GM18907 (cell line): ENCODE results near the gene WDR38.

Source experiments
- ATAC-seq: cut with Tn5 transposase; IDR thresholded peaks from one replicate; pipeline ENCODE4 v1.9.1; 2021; ENCODE audit warnings: mild to moderate bottlenecking, moderate library complexity; ENCODE audit not compliant: unreplicated experiment

WDR38 gene

GRCh38 chr9:124852829-124853531 lies at the start of gene WDR38:
Gene WDR38, plus strand, starts transcription at chr9:124853460. Its CDS starts 72 bp downstream, at chr9:124853532.
- ATAC-seq, result peak; percentile 70

DNA sequence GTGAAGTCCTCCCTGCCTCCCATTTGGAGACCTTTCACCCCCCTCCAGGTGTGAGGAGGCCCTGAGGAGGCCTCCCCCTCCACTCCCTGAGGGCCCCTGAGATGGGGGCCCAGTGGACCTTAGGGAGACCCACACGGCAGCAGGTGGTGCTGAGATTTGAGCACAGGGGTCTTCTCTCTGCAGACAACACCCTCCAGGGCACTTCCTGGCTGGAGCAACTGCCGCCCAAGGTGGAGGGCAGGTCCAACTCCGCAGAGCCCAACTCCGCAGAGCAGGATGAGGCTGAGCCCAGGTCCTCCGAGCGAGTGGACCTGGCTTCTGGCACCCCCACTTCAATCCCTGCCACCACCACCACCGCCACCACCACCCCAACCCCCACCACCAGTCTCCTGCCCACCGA lies 49.3 kb upstream of the WDR38 start:
- no peak for ATAC-seq

- no peak for ATAC-seq
Measured at GRCh38 chr9:124805186-124805585, 48.1 kb upstream of the WDR38 start.

DNA sequence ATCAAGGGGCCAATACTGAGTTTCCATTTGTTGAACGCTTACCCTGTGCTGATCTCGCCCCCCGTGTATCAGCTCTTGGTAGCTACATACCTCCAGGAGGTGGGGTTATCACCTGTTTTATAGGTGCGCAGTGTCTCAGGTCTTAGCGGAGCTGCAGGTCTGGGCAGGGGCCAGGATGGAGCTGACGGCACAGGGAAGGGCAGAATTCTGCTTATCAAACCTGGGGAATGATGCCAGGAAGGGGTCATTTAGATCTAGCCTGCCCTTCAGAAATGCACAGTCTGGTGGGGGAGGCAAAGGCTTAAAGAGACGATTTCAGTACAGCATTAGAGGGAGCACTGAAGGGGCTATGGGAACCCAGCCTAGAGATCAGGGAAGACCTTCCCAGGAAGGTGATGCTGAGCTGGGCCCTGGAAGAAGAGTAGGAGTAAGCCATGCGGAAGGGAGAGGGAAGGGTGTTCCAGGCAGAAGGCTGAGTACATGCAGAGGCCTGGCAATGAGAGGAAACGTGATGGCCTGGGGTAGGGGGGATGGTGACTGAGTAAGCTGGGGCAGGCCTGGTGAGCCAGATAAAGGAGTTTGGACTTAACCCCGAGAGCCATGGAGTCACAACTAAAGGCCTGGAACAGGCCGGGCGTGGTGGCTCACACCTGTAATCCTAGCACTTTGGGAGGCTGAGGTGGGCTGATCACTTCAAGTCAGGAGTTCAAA lies 44.9 kb upstream of the WDR38 start:
- no peak for ATAC-seq

- ATAC-seq, result no peak
Measured at GRCh38 chr9:124809211-124809610, 44.0 kb upstream of the WDR38 start.

GRCh38 chr9:124809741-124810500 lies 43.3 kb upstream of the WDR38 start:
- ATAC-seq, result no peak

DNA sequence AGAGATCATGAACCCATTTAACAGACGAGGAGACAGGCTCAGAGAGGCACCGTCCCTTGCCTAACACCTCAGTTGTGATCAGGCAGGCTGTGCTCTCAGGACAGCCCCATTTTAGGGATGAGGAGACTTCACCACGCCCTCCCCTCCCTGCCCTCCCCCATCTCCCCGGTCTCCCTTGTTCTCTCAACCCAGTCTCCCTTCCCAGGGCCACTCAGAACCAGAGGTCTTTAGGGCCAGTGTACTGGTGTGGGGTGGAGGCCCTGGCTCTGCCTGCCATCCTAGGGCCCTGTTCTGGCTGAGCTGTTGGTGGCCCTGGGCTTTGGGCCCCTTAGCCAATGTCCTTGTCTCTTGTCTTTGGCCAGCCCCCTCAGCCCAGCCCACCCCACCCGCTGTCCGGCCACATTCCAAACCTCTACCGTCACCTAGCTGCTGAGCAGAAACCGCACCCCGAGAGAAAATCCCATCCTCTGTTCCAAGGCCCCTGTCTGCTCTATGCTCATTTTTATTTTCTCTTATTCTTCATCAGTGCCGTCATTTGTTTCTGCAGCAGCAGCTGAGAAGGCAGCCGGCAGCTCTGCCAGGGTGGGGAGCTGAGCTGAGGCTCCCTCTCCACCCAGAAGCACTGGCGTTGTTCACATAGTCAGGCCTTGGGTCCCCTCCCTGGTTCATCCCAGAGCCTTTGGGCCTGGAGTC lies 42.5 kb upstream of the WDR38 start:
- ATAC-seq, result no peak

DNA sequence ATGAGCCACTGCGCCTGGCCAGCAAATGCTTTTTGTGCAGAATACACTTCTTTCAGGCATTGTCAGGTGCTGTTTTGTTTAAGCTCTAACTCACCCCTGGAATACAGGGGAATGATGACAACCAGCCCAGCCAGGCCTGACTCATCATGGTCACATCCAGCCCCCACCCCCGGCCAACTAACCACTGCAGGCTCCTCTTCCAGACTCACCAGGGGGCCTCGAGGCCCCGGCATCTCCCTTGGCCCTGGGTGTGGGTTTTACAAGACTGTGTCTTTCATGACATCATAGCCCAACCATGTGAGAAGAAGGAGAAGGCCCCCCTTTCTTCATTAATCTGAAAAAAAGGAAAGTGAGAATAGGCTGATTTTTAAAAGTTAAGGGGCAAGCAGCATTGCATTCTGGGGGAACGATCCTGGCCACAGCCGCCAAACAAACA lies 40.8 kb upstream of the WDR38 start:
- no peak for ATAC-seq

DNA sequence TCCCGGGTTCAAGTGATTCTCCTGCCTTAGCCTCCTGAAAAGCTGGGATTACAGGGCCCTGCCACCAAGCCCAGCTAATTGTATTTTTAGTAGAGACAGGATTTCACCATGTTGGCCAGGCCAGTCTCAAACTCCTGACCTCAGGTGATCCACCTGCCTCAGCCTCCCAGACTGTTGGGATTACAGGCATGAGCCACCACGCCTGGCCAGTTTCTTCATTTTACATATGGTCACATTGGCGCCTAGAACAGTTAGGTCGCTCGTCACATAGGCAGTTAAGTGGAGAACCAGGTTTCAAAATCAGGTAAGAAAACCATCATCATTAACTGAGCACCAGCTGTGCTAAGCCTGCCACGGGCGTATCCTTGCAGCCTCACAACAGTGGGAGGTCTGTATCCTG lies 40.2 kb upstream of the WDR38 start:
- ATAC-seq, result no peak

- ATAC-seq, result no peak
Measured at GRCh38 chr9:124813501-124814163, 39.6 kb upstream of the WDR38 start.

- no peak for ATAC-seq
Measured at GRCh38 chr9:124814164-124814535, 39.1 kb upstream of the WDR38 start.

DNA sequence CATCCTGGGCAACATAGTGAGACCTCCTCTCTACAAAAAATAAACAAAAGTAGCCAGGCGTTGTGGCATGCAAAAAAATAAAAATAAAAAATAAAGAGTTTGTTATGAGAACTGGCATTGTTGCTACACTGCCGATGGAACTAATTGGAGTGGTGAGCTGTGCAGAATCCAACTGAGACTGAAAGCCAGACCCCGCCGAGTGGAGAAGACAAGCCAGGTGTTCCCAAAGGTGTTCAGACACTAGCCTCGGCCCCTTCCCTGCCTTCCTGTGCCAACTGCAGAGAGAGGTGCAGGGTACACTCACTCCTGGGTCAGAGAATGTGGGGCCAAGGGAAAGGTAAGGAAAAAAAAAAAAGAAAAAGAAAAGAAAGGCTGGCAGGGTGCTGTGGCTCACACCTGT lies 37.7 kb upstream of the WDR38 start:
- no peak for ATAC-seq

DNA sequence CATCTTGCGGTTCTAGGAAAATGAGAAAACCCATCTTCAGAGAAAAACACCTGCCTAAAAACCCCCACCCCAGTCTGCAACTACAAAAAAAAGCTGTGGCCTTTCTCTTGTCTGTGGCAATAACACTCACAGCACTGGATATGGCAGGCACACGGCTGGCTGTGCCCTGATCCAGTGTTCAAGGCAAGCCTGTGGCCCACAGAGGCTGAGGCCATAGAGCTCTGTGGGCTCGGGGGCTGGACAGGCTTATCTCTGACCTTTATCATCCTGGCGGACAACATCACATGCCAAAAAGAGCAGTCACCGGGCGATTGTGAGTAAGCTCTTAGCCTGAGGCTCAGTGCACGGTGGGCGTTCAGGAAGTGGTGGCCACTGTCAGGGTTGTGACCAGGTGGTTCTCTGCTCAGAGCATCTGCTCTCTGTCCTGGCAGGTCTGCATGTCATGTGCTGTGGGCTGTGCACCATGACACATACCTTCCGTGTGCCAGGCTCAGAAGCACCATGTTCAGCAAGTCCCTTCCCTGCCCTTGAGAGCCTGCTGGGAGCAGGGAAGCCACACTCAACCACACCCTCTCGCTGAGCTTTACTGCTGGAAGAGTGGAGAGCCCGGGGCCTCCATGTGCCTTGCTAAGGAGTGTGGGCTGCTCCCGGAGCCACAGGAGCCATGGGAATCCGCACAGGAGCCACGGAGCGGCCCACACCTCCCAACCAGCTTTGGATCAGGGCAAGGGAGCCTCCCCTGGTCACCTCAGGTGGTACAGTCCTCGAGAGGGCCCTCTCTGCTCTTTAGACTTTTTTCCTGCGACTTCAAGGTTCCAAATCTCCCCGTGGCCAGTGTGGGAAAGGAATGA lies 34.6 kb upstream of the WDR38 start:
- ATAC-seq, result no peak

DNA sequence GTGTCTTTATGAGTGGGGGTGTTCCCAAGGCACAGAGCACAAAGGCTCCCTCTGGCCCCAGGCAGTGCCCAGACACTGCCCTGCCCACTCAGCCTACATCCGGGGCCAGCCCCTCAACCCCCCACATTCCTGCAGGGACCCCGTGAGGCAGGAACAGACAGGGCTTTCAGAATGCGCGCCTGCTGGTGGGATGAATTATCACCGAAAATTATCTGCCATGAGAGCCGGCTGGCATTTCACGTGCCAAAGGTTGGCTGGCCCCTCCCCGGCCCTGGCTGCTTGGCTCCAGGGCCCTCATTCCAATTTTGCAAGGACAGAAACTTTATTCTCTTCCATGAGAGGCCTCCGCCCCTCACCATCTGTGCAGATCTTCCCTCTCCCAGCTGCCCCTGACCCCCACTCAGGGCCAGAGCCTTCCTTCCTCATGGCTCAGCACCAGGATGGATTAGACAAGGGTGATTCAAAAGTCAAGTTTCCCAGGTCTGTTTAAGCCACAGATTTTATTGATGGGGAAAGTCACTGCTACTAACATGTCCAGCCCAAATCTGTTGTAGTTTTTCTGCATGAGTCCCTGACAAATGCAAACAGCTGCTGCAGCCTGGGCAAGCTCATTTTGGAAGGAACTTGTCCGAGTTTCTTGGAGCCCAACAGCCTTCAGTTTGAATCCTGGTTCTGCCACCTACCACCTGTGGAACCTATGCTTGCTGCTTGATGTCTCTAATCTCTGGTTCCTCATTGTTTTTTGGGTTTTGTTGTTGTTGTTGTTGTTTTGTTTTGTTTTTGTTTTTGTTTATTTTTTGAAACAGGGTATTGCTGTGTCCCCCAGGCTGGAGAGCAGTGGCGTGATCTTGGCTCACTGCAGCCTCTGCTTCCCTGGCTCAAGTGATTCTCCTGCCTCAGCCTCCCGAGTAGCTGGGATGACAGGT lies 32.3 kb upstream of the WDR38 start:
- no peak for ATAC-seq

DNA sequence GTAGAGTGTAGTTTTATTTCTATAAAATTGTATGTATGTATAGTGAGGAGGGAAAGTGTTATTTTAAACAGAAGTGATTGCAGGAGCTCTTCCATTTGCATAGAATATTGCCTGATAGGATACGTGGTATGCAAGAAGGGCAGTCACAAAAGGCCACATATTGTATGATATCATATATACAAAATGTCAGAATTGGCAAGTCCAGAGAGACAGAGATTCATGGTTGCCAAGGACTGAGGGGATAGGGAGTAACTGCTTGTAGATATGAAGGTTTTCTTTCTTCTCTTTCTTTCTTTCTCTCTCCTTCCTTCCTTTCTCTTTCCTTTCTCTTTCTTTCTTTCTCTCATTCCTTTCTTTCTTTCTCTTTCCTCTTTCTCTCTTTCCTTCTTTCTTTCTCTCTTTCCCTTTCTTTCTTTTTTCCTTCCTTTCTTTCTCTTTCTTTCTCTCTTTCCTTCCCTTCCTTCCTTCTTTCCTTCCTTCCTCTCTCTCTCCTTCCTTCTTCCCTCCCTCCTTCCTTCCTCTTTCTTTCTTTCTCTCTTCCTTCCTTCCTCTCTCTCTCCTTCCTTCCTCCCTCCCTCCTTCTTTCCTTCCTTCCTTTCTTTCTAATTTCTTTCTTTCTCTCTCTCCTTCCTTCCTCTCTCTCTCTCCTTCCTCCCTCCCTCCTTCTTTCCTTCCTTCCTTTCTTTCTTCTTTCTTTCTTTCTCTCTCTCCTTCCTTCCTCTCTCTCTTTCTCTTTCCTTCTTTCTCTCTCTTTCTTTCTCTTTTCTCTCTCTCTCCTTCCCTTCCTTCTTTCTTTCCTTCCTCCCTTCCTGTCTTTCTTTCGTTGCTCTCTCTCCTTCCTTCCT lies 24.5 kb upstream of the WDR38 start:
- no peak for ATAC-seq

DNA sequence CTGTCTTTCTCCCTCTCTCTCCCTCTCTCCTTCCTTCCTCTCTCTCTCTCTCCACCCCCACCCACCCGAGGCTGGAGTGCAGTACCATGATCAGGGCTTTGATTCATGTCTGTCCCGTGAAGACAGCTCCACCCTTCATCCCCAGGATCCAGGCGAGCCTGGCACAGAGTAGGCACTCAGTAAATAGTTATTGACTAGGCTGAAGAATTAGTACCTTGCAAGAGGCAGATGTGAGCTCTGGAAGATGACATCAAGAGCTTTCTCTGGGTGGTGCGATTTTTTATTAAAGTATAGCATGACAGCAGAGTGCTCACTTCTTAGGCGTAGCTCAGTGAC lies 24.0 kb upstream of the WDR38 start:
- no peak for ATAC-seq

DNA sequence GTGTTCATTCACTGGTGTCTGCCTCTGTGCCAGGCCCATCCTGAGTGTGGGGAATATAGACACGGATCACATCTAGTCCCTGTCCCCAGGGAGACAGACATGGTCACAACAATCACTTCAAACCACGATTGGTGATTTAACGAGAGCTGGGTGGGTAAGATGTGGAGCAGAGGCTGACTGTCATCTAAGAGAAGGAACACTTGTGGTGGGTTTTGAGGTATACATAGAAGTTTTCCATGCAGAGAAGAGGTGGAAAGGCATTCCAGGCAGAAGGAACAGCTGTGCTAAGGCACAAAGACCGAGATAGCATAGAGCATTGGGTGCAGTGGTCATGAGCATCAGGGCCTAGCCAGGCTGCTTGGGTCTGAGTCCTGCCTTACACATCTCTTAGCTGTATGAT lies 22.7 kb upstream of the WDR38 start:
- ATAC-seq, result no peak
